CD4-positive, alpha-beta T cell treated with Interleukin-17A for 4 hours (primary cell): ENCODE measurements around the gene IRF6.

Source experiments
- DNase-seq: peaks from one replicate; pipeline ENCODE4 v3.0.0-alpha.2; 2020; ENCODE audit warnings: mixed read lengths

IRF6 gene

GRCh38 chr1:209787551-209787950 lies 18.4 kb downstream of the IRF6 start:
- no peak for DNase-seq

GRCh38 chr1:209786146-209786545 lies 19.8 kb downstream of the IRF6 start:
- DNase-seq: no peak

- DNase-seq: no peak
Observed at GRCh38 chr1:209785592-209785991, 20.4 kb downstream of the IRF6 start.

- DNase-seq: peak; percentile 99
Observed at GRCh38 chr1:209784265-209785169, 21.4 kb downstream of the IRF6 start, which contains the start of gene C1orf74. C1orf74 (minus strand) TSS chr1:209784559; CDS start chr1:209783634, 925 bp downstream.

GRCh38 chr1:209783386-209783785 lies 22.6 kb downstream of the IRF6 start:
- no peak for DNase-seq

GRCh38 chr1:209780268-209780667 lies 25.7 kb downstream of the IRF6 start:
- no peak for DNase-seq

- no peak for DNase-seq
Observed at GRCh38 chr1:209778102-209778501, 27.8 kb downstream of the IRF6 start.

GRCh38 chr1:209777587-209777986 lies 28.4 kb downstream of the IRF6 start:
- no peak for DNase-seq

GRCh38 chr1:209775678-209776077 lies 30.3 kb downstream of the IRF6 start:
- no peak for DNase-seq

- no peak for DNase-seq
Observed at GRCh38 chr1:209774592-209774991, 31.4 kb downstream of the IRF6 start.

- peak; percentile 31 for DNase-seq
Observed at GRCh38 chr1:209772126-209772525, 33.8 kb downstream of the IRF6 start.

- DNase-seq: no peak
Observed at GRCh38 chr1:209770636-209771415, 35.1 kb downstream of the IRF6 start.

- DNase-seq: peak; percentile 44
Observed at GRCh38 chr1:209769971-209770370, 36.0 kb downstream of the IRF6 start.

- peak; percentile 85 for DNase-seq
Observed at GRCh38 chr1:209769171-209769904, 36.6 kb downstream of the IRF6 start.

GRCh38 chr1:209768354-209768774 lies 37.6 kb downstream of the IRF6 start:
- DNase-seq: peak; percentile 86

GRCh38 chr1:209767706-209768105 lies 38.2 kb downstream of the IRF6 start:
- DNase-seq: no peak

GRCh38 chr1:209767096-209767495 lies 38.8 kb downstream of the IRF6 start:
- no peak for DNase-seq

- DNase-seq: no peak
Observed at GRCh38 chr1:209766051-209766450, 39.9 kb downstream of the IRF6 start.

- DNase-seq: no peak
Observed at GRCh38 chr1:209761011-209761635, 44.8 kb downstream of the IRF6 start.

- DNase-seq: no peak
Observed at GRCh38 chr1:209759829-209760359, 46.0 kb downstream of the IRF6 start.

GRCh38 chr1:209758400-209758799 lies 47.5 kb downstream of the IRF6 start:
- peak; percentile 41 for DNase-seq
